Esophagus muscularis mucosa (tissue), 4 donors: Measurements from ENCODE around the gene ADGRF4.

Source experiments
- CTCF ChIP-seq, 3 experiments: fragments of 200-600 bp in 2 of 3; fragments of 450-650 bp in 1 of 3; sonication (generic) in 2 of 3; IDR thresholded peaks; one replicate each; pipeline ENCODE4 v1.5.1; 2017 to 2019; ENCODE audit warnings: antibody characterized with exemption in 3 of 3, mild to moderate bottlenecking in 2 of 3, moderate library complexity in 1 of 3
- EP300 ChIP-seq: sonication (generic); formaldehyde crosslinking; IDR thresholded peaks from one replicate; pipeline ENCODE4 v1.6.1; 2017; ENCODE audit warnings: antibody characterized with exemption
- POLR2A ChIP-seq: fragments of 450-650 bp; IDR thresholded peaks from one replicate; pipeline ENCODE4 v1.6.1; 2017; ENCODE audit warnings: antibody characterized with exemption, moderate library complexity, mild to moderate bottlenecking, low read depth
- POLR2AphosphoS5 ChIP-seq, 2 donors: sonication (generic); formaldehyde crosslinking; IDR thresholded peaks; one replicate each; pipeline ENCODE4 v1.6.1; 2017; ENCODE audit warnings: antibody characterized with exemption in 2 of 2

DNA sequence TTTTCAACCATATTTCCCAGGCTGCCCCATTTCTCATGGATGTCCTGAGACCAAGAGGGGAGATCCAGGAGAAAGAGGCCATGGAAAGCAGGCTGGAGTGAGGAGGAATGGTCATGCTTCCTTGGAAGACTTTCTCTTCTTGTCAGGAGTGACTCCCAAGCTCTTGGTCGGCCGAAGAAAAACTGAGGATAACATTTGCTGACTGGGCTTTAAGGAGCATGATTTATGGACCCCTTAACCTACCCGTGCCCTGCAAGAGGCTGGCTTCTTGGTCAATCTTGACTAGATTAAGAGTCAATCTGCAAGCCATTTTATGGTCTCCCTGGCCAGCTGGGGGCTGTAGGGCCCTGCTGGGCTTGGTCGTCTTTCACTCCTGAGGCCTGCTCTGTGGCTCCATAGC lies 22.8 kb downstream of the ADGRF4 start:
- TF ChIP-seq CTCF (IDR thresholded peaks at IDR 0.05), result no peak
- no peak for TF ChIP-seq EP300
- TF ChIP-seq POLR2A, result no peak
- no peak for TF ChIP-seq POLR2AphosphoS5 (IDR thresholded peaks at IDR 0.05)
